ENCODE measurements around the gene MTCP1. TPM values are rescaled to one million over a fixed set of nuclear protein-coding genes. Genes with fewer than 3 reads are reported as not detected.
A peak's percentile ranks its signal among the peaks of the same experiment; 100 is the strongest.

Gene MTCP1
- total and polyA plus RNA-seq, 9 of the 15 experiments (the other 6 are each of a cell fraction or from before 2014, with no cell fraction given) = 12.7 to 28.0 (median 22.9) TPM

DNA sequence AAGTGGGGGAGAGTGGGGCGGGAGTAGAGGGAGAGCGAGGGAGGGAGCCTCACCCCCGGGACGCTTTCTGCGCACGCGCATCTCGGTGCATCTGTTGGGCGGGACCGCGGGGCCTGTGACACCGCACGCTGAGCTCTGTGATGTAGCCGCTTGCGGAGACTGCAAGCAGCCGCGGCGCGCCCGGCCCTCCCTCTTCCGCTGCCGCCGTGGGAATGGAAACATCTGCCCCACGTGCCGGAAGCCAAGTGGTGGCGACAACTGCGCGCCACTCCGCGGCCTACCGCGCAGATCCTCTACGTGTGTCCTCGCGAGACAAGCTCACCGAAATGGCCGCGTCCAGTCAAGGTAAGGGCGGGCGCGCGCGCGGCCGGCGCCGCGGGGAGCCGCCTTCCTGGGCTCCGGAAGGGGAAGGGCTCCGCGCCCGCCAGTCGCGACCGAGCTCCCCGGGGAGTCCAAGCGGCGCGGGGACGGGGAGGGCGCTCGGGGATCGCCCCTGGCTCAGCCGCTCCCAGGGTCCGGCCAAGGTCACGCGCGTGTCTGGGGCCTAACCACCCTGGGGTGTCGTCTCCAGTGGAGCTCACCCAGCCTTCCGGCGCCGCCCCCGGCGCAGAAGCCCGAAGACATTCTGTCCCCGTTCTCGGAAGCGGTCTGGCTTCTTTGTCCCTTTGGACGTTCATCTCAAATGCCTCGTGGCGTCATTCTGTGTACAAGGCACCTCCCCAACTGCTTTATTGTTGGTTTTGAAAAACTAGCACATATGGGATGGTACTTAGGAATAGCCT is 44.0 kb downstream of the MTCP1 start, which contains the start of gene FUNDC2 (continued):
- TF ChIP-seq, protein P1, sequence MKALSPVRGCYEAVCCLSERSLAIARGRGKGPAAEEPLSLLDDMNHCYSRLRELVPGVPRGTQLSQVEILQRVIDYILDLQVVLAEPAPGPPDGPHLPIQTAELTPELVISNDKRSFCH (CRISPR knock-in tag; IDR thresholded peaks at IDR 0.05) = no peak
- TF ChIP-seq, protein P1 (tag; IDR thresholded peaks at IDR 0.05) = no peak
- TF ChIP-seq PHTF2 (CRISPR knock-in tag; IDR thresholded peaks at IDR 0.05) (no peak), KLF13 (tag; IDR thresholded peaks at IDR 0.05; ENCODE audit: borderline replicate concordance, low read depth) (0 out of 2 replicates have a peak, but pooled peaks have one; percentile 49), FOSL1 (tag; conservative IDR thresholded peaks at IDR 0.05) (peak; percentile 40; the same call in 1 of the 2 replicates), ZBED1 (IDR thresholded peaks at IDR 0.05) (peak; percentile 95), GATA2 (CRISPR knock-in tag; IDR thresholded peaks at IDR 0.05) (peak; percentile 30; the same call in 1 of the 2 replicates), FOXP1 (CRISPR knock-in tag; IDR thresholded peaks at IDR 0.05) (0 out of 2 replicates have a peak, but pooled peaks have one; percentile 66)
- TF ChIP-seq, protein P2, sequence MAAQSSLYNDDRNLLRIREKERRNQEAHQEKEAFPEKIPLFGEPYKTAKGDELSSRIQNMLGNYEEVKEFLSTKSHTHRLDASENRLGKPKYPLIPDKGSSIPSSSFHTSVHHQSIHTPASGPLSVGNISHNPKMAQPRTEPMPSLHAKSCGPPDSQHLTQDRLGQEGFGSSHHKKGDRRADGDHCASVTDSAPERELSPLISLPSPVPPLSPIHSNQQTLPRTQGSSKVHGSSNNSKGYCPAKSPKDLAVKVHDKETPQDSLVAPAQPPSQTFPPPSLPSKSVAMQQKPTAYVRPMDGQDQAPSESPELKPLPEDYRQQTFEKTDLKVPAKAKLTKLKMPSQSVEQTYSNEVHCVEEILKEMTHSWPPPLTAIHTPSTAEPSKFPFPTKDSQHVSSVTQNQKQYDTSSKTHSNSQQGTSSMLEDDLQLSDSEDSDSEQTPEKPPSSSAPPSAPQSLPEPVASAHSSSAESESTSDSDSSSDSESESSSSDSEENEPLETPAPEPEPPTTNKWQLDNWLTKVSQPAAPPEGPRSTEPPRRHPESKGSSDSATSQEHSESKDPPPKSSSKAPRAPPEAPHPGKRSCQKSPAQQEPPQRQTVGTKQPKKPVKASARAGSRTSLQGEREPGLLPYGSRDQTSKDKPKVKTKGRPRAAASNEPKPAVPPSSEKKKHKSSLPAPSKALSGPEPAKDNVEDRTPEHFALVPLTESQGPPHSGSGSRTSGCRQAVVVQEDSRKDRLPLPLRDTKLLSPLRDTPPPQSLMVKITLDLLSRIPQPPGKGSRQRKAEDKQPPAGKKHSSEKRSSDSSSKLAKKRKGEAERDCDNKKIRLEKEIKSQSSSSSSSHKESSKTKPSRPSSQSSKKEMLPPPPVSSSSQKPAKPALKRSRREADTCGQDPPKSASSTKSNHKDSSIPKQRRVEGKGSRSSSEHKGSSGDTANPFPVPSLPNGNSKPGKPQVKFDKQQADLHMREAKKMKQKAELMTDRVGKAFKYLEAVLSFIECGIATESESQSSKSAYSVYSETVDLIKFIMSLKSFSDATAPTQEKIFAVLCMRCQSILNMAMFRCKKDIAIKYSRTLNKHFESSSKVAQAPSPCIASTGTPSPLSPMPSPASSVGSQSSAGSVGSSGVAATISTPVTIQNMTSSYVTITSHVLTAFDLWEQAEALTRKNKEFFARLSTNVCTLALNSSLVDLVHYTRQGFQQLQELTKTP (IDR thresholded peaks at IDR 0.05; ENCODE audit: low read depth in 1 of 2, partially characterized antibody in 2 of 2) = no peak
- TF ChIP-seq, protein P3, sequence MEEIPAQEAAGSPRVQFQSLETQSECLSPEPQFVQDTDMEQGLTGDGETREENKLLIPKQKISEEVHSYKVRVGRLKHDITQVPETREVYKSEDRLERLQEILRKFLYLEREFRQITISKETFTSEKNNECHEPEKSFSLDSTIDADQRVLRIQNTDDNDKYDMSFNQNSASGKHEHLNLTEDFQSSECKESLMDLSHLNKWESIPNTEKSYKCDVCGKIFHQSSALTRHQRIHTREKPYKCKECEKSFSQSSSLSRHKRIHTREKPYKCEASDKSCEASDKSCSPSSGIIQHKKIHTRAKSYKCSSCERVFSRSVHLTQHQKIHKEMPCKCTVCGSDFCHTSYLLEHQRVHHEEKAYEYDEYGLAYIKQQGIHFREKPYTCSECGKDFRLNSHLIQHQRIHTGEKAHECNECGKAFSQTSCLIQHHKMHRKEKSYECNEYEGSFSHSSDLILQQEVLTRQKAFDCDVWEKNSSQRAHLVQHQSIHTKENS (CRISPR knock-in tag; IDR thresholded peaks at IDR 0.05) = no peak
- TF ChIP-seq, protein P4, sequence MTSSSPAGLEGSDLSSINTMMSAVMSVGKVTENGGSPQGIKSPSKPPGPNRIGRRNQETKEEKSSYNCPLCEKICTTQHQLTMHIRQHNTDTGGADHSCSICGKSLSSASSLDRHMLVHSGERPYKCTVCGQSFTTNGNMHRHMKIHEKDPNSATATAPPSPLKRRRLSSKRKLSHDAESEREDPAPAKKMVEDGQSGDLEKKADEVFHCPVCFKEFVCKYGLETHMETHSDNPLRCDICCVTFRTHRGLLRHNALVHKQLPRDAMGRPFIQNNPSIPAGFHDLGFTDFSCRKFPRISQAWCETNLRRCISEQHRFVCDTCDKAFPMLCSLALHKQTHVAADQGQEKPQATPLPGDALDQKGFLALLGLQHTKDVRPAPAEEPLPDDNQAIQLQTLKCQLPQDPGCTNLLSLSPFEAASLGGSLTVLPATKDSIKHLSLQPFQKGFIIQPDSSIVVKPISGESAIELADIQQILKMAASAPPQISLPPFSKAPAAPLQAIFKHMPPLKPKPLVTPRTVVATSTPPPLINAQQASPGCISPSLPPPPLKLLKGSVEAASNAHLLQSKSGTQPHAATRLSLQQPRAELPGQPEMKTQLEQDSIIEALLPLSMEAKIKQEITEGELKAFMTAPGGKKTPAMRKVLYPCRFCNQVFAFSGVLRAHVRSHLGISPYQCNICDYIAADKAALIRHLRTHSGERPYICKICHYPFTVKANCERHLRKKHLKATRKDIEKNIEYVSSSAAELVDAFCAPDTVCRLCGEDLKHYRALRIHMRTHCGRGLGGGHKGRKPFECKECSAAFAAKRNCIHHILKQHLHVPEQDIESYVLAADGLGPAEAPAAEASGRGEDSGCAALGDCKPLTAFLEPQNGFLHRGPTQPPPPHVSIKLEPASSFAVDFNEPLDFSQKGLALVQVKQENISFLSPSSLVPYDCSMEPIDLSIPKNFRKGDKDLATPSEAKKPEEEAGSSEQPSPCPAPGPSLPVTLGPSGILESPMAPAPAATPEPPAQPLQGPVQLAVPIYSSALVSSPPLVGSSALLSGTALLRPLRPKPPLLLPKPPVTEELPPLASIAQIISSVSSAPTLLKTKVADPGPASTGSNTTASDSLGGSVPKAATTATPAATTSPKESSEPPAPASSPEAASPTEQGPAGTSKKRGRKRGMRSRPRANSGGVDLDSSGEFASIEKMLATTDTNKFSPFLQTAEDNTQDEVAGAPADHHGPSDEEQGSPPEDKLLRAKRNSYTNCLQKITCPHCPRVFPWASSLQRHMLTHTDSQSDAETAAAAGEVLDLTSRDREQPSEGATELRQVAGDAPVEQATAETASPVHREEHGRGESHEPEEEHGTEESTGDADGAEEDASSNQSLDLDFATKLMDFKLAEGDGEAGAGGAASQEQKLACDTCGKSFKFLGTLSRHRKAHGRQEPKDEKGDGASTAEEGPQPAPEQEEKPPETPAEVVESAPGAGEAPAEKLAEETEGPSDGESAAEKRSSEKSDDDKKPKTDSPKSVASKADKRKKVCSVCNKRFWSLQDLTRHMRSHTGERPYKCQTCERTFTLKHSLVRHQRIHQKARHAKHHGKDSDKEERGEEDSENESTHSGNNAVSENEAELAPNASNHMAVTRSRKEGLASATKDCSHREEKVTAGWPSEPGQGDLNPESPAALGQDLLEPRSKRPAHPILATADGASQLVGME (CRISPR knock-in tag; IDR thresholded peaks at IDR 0.05) = no peak
- TF ChIP-seq, protein P5, sequence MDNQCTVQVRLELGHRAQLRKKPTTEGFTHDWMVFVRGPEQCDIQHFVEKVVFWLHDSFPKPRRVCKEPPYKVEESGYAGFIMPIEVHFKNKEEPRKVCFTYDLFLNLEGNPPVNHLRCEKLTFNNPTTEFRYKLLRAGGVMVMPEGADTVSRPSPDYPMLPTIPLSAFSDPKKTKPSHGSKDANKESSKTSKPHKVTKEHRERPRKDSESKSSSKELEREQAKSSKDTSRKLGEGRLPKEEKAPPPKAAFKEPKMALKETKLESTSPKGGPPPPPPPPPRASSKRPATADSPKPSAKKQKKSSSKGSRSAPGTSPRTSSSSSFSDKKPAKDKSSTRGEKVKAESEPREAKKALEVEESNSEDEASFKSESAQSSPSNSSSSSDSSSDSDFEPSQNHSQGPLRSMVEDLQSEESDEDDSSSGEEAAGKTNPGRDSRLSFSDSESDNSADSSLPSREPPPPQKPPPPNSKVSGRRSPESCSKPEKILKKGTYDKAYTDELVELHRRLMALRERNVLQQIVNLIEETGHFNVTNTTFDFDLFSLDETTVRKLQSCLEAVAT (IDR thresholded peaks at IDR 0.05) = no peak
- TF ChIP-seq, protein P6, sequence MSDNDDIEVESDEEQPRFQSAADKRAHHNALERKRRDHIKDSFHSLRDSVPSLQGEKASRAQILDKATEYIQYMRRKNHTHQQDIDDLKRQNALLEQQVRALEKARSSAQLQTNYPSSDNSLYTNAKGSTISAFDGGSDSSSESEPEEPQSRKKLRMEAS (CRISPR knock-in tag; IDR thresholded peaks at IDR 0.05) = peak; percentile 87
